DMS 273 (cell line): ENCODE data around the gene TEX13B.
"Not testable (repeated sequence)": the region's sequence is repeated elsewhere in the genome, so short reads cannot be mapped to it uniquely, and the experiment has no call there.

Experiments
- DNase-seq: peaks from one replicate; lab custom pipeline; 2025; ENCODE audit not compliant: unreplicated experiment; lab: John Stamatoyannopoulos, UW

TEX13B gene, protein sequence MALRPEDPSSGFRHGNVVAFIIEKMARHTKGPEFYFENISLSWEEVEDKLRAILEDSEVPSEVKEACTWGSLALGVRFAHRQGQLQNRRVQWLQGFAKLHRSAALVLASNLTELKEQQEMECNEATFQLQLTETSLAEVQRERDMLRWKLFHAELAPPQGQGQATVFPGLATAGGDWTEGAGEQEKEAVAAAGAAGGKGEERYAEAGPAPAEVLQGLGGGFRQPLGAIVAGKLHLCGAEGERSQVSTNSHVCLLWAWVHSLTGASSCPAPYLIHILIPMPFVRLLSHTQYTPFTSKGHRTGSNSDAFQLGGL

DNA sequence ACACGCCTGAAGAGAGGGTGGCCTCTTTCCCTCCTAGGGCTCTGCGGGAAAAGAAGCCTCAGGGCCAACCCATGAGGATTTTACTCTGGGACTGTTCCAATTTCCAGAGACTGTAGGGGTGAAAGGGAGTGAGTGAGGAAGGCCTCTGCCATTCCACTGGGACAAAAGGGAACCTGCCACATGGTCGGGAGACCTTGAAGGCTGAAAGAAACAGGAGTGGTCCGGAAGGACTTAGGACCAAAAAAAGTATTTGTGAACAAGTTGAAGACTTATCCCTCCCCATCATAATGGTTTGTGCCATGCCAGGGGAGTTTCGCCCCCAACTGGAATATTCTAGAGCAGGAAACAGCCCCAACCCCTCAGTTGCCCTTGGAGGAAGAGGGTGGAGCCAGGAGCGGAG lies at the start of gene TEX13B:
TSS of gene TEX13B (minus strand) at position 15 of the 400 bp plus-strand sequence. CDS start 243 bp downstream, outside the sequence.
- no peak for DNase-seq

DNA sequence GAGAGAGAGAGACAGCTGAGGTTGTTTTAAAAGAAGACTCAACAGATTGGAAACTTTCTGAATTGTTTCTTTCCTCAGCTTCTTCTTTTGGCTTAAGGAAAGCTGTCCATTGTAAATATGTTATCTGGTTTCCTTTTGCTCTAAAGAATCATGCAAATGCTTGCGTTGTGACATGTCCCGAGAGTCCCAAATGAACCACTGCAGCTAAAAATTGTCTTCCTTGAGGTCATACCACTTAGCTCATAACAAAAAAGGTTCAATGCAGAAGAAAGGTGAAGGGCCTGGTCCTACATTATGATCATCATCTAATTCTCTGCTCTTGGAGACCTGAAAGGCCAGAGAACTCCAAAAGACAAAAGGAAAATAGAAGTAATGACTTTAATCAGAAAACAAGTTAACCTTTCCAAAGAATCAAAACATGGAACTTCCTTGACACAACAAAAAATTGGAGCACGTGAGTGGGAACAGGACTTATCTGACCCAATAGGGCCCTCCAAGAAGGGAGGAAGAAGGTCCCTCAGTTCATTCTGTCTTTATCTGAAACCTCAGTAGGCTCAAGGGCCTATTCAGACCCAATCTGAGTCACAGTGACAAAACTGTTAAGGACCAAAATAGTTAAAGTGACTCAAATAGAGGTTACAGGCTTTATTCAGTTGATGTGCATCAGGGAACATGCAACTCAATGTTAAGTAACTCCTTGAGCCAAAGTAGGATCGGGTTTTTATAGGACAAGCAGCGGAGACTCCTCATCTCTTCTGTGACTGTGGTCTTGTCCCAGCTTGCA lies 48.0 kb upstream of the TEX13B start:
- no peak for DNase-seq

DNA sequence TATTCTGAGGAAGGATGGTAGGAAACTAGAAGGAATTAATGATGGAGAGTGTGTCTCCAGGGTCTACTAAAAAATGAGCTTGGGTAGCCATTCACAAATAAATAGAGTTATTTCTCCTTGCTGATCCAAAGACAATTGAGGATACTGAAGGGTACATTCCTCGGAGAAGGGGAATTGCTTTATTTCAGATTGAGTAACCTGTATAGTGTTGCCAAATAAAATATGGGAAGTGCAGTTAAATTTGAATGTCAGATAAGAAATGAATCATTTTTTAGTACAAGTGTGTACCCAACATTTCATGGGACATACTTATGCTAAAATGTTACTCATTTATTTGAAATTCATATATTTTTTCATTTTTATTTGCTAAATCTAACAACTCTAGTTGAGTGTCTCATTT lies 46.7 kb upstream of the TEX13B start:
- no peak for DNase-seq

DNA sequence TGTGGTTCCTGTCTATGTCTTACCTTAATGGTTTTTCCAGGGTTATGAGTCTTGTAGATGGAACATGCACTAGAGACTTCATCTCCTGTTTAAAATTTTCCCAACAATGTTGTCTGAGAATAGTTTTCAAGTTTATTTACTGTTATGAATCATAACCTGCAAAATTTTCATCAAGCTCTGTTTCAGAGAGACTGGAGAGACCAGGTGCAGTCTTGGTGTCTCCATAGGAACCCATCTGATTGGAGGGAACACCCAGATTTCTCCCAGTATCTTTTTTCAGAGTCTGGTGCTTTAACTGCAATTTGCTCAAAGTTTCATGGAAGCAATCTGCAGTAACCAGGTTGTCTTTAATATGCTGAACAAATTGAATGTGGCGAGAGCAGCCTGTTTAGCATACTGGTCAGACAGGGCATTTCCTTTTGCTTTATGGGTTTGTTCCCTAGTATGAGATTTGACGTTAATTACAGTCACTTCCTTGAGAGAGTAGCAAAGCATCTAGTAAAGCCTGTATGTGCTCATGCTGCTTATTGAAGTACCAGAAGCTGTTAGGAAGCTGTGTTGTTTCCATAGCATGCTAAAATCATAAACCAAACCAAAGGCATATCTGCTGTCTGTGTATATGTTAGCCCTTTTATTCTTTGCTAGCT lies 43.9 kb upstream of the TEX13B start:
- no peak for DNase-seq

DNA sequence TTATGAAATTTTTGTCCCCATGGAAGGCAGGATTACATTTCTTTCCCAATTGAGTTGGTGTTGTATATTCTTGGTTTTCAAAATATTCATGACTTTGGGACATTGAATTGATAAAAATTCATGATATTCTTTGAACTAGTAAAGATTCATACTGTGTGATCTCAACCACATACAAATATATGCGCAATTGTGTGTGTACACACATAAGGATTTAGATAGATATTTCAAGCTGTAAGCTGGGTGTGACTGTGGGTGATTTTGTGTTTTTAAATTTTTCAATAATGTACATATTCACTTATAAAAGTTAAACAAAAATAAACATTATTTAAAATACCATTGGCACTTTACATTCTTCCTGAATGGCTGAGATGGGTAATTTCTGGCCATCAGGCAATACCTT lies 43.2 kb upstream of the TEX13B start:
- DNase-seq, result no peak

DNA sequence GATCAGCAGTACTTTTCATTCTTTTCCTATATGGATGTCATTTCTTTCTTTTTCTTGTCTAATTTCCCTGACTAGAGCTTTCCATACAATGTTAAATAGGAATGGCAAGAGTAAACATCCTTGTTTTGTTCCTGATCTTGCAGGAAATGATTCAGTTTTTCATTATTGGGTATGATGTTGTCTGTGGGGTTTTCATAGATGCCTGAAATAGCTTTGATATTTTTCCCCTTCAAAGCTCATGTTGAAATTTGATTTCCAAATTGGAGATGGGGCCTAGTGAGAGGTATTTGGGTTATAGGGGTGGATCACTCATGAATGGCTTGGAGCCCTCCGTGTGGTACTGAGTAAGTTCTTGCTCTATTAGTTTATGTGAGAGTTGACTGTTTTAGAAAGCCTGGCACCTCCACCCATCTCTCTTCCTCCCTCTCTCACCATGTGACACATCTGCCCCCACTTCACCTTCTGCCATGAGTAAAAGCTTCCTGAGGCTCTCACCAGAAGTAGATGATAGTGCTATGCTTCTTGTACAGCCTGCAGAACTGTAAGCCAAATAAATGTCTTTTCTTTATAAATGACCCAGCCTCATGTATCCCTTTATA lies 40.4 kb upstream of the TEX13B start:
- DNase-seq, result no peak

DNA sequence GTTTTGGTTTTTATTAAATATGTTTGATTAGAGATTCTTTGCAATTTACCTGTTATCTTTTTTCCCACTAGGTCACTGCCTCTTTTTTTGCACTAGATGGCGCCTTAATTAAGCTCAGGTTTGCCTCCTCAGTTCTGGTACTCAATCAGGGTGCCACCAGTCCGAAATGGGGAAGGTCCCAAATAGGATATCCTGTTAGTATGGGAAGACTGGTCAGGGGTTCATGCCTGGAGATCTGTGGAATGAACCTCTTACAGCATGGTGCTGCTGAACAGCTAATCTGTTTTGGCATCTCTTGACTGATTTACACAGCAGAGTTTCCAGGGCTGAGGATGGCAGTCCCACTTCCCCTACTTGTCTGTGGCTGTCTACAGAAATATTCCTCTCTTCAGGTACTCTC lies 38.5 kb upstream of the TEX13B start:
- DNase-seq, result peak; percentile 40

DNA sequence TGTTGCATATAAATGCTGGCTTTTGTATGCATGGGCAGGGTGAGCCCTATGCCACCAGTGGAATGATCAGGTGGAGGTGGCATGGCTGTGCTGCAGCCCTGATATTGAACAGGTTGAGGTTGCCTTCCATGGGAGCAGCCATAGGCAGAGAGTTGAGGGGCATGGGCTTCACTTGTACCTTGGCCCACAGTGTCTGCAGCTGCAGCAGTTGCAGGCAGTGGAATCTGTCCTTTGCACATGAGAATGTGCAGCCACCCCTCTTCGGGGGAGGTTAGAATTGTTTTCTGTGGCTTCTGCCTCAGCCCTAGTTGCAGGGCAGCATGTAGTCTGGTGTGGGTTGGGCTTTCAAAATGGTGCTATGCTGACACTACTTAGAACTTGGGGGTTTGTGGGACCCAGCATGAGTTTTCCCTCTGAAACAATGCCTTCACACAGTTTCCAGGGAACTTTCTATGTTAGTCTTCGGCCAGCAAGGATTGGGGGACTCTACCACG lies 37.3 kb upstream of the TEX13B start:
- no peak for DNase-seq

DNA sequence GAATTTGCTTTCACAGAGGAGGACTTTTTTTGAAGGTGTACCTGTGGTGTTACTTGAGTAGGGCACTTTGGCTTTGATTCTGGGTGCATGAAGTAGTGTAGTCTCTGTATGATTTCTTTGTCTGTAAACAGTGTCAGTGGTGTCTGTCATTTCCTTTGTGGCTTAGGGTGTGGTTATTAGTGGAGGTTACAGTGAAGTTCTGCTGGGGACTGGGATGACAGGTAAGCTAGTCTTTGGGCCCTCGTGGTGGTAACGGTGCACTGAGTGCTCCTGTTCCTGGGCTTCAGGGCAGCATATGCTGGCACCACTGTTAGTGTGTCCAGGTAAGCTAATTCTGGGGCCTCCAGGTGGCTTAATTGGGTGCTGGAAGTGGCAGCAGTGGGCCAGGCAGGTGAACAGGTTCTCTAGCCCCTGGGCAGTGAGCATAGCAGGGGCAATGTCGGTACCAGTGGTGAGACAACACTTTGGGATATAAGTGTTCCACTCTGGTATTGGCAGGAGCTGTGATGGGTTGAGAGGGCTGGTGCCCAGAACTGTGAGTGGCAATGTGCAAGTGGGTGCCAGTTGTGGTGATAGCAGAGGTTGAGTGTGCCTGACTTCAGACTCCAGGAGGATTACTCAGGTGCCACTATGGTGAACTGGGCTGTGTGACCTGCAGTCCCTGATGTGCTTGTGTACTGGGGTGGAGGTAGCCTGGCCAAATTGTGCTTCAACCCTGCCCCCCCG lies 36.6 kb upstream of the TEX13B start:
- DNase-seq, result no peak

DNA sequence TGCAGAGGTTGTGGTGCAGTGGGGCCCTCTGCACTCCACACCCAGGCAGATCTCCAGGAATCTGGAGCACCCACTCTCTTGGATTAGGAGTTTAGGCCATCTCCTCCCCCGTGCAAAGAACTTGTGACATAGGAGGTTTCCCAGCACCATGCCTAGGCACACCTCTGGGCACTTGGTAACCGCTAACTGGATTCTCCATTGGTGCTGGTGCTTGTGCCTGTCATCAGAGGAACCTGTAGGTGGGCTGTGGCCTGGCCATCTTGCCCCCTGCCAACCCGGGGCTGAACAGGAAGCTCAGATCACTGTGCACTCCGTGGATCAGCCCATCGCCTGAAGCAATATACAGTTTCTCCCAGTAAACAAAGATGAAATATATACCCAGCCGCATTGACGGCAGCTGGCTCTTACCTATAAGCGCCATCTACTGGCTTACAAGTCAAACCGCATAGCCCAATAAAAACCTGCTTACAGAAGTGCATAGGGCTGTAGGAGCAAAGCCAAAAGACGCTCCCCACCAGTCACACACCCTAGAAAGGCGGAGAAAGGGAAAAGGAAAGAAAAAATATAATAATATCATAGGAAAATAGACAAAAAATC lies 19.1 kb upstream of the TEX13B start:
- peak; percentile 83 for DNase-seq

DNA sequence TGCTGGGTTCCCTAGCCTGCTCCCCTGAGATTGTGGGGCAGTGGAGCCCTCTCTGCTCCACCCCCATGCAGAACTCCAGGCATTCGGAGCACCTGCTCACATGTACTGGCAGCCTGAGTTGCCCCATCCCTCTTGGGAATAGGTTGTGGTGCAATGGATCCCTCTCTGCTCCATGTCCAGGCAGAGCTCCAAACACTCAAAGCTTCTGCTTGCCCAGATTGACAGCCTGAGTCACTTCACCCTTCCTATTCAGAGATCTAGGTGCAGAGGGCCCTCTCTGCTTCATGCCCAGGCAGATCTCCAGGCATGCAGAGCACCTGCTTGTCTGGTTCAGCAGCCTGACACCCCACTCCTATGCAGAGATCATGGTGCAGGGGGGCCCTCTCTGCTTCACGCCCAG lies 18.6 kb upstream of the TEX13B start:
- peak; percentile 33 for DNase-seq

DNA sequence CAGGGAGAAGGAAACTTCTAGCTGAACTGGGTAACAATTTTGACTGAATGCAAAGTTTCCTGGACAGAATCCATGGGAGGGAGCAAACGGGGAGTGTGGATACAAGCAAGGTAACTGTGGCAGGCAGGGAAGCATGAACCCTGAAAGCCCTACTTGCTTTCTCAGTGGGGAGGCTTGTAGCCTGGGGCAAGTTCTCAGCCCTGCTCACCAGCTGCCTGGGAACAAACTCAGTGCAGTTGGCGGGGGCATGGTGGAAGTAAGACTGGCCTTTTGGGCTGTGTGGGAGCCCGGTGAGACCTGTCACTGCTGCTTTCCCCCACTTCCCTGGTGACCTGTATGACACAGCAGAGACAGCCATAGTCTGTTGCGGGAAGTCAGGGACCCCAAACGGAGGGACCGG lies 14.0 kb upstream of the TEX13B start:
- DNase-seq, result no peak

DNA sequence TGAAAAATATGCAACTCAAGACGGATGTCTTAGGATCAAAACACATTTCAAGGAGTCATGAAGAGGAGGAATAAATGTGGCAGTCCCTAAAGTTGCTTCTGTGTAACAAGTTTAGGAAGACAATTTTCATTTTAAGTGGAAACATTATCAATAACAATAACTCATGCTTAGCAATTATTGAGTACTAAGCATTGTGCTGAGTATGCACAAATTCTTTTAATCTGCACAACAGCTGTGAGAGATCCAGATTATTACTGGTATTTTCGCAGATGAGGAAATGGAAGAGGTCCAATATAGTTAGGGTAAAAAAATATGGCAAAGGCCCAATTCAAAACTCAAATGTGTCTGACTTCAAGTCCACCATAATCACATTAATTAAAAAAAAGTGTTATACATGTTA lies 2.9 kb upstream of the TEX13B start:
- DNase-seq, result no peak

DNA sequence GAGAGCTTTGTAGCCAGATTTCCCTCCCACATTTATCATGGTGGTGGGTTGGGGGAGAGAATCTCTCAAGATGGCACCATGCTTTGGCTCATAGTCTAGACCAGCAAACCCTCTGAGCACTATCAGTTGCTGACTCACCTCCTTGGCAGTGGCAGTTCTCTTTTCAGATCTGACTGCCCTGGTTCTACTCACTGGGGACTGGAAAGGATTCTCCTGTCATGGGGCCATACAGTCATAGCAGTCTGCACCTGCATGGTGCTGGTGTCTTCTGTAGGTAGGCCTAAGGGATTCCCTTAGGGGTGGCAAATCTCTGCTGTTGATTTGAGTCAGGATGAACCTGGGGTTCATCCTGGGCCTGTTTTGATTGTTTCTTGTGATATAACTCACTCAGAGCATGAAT lies 2.6 kb downstream of the TEX13B start:
- DNase-seq, result no peak

DNA sequence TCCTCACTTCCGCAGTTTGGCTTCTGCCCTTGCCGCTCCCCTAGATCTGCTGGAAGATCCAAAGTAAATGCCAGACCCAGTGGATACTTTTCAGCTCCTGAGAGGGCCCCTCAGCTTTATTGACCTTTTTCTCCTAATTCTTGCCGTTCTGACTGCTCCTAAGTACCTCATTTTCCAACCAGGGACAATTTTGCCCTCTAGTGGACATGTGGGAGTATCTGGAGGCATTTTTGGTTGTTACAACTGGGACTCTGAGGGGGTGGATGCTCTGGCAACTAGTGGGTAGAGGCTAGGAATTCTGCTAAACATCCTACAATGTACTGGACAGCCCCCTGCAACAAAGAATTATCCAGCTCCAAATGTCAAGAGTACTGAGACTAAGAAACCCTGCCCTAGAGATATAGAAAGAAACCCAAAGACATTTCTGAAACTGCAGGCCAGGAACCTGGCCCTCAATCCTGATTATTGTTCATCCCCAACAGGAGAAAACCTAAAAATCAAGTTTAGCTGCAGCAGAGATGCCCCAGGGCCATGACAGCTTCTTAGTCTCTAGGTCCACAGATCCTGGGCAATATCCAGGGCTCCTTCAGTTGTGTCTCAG lies 3.4 kb downstream of the TEX13B start:
- peak; percentile 66 for DNase-seq

DNA sequence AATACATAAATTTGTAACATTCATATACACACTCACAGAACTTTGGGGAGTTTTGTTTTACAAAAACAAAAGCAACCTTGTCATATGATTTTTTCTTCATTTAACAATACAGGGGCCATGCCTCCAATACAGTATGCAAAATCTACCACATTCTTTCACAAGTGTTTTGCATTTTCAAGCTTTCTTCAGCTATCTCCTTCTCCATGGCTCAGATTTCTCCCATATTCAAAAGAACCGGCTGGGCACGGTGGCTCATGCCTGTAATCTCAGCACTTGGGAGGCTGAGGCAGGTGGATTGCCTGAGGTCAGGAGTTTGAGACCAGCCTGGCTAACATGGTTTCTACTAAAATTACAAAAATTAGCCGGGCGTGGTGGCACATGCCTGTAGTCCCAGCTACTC lies 4.1 kb downstream of the TEX13B start:
- no peak for DNase-seq

DNA sequence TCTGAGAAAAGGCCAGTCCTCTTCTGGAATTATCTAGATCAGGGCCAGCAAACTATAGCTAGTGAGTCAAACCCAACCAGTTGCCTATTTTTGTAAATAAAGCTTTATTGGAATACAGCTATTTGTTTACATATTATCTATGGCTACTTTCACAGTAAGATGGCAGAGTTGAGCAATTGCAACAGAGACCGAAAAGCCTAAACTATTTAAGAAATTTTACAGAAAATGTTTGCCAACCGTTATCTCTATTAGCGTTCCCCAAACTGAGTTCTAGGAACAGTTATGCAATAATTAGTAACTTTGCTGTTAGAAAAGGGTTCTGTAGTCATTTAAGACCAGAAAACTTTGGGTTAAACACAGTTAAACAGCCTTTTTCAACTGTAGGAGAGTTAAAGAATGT lies 10.5 kb downstream of the TEX13B start:
- DNase-seq, result no peak

DNA sequence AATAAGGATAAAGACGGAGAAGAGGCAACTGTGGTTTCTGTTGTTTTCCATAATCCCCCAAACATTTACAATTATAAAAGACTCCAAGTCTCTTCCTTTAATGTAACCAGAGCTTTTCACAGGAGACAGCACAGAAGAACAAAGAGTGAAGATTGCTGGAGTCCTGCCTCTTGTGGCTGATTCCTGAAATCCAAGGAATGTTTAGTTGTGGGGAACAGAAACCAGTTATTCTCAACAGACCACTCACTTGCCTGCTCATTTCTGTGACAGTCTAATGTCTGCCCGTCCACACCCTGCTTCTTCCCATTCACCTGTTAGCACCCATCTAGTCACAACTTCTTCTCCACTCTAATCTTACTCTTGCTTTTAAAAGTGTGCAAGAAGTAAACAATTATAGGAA lies 12.1 kb downstream of the TEX13B start:
- DNase-seq, result no peak

DNA sequence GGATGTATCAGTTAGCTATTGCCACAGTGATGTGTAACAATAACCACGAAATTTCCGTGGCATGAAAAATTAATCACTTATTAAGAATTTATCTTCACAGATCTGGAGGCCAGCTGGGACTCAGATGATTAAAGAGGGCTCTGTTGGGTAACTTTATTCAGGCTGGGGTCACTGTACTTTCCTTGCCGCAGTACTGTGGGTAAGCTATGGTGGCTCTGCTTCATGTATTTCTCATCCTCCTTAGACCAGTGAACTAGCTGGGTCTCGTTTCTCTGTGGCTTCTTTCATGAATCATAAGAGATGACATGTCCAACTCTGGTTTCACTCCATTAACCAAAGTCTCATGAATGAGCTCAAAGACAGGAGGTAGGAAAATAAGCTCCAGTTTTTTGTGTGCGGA lies 13.5 kb downstream of the TEX13B start:
- no peak for DNase-seq

DNA sequence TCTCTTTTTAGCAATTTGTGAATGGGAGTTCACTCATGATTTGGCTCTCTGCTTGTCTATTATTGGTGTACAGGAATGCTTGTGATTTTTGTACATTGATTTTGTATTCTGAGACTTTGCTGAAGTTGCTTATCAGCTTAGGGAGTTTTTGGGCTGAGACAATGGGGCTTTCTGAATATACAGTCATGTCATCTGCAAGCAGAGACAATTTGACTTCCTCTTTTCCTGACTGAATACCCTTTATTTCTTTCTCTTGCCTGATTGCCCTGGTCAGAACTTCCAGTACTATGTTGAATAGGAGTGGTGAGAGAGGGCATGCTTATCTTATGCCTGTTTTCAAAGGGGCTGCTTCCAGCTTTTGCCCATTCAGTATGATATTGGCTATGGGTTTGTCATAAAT lies 26.8 kb downstream of the TEX13B start:
- not testable (repeated sequence) for DNase-seq
